GM13977 (cell line): Measurements from ENCODE around the gene PRKCE.

ENCODE experiments used
- DNase-seq: peaks from one replicate; pipeline ENCODE4 v3.0.0; 2012; ENCODE audit warnings: low spot score
- CTCF ChIP-seq: IDR thresholded peaks from 2 replicates; pipeline ENCODE4 v1.5.1; 2012; ENCODE audit warnings: mild to moderate bottlenecking, control low read depth; ENCODE audit not compliant: insufficient read depth; ENCODE audit errors: extremely low read depth, missing control alignments
- in situ Hi-C: fragments of 300-500 bp; cut with MboI; formaldehyde crosslinking; loops from one replicate; pipeline ENCODE4 v1.12.0; 2022; ENCODE audit warnings: low sequenced_read_pairs, low pct_unique_long_range_greater_than_20kb, mixed read lengths, inconsistent platforms; ENCODE audit not compliant: unreplicated experiment

Gene PRKCE

GRCh38 chr2:45651415-45652089 lies at the start of gene PRKCE:
TSS of gene PRKCE (plus strand) at chr2:45651675.
- DNase-seq, result no peak
- in situ Hi-C loops, result no loop called here

GRCh38 chr2:45602624-45603023 lies 48.9 kb upstream of the PRKCE start:
- in situ Hi-C loops, result no loop called here
- TF ChIP-seq CTCF, result no peak
- DNase-seq, result no peak

More at GRCh38 chr2:45651415-45652089, at the start of gene PRKCE:
- no peak for TF ChIP-seq CTCF

GRCh38 chr2:45605116-45605515 lies 46.4 kb upstream of the PRKCE start:
- no peak for TF ChIP-seq CTCF
- in situ Hi-C loops, result no loop called here
- no peak for DNase-seq

- in situ Hi-C loops, result no loop called here
- no peak for DNase-seq
- TF ChIP-seq CTCF, result no peak
These were observed 44.7 kb upstream of the PRKCE start for GRCh38 chr2:45606796-45607195.

GRCh38 chr2:45607701-45608100 lies 43.8 kb upstream of the PRKCE start:
- no peak for DNase-seq
- in situ Hi-C loops, result no loop called here
- peak; percentile 10 for TF ChIP-seq CTCF

GRCh38 chr2:45610281-45611019 lies 41.0 kb upstream of the PRKCE start:
- peak; percentile 49 for TF ChIP-seq CTCF
- in situ Hi-C loops, result no loop called here
- DNase-seq, result peak; percentile 12
